Ecto neural progenitor cell (in vitro differentiated cells): Measurements from ENCODE around the gene RNF126.
"Not testable (repeated sequence)": the region's sequence is repeated elsewhere in the genome, so short reads cannot be mapped to it uniquely, and the experiment has no call there.

Experiments
- DNase-seq: peaks from one replicate; pipeline ENCODE4 v3.0.0-alpha.2; 2018; ENCODE audit warnings: low spot score

The RNF126 gene

DNA sequence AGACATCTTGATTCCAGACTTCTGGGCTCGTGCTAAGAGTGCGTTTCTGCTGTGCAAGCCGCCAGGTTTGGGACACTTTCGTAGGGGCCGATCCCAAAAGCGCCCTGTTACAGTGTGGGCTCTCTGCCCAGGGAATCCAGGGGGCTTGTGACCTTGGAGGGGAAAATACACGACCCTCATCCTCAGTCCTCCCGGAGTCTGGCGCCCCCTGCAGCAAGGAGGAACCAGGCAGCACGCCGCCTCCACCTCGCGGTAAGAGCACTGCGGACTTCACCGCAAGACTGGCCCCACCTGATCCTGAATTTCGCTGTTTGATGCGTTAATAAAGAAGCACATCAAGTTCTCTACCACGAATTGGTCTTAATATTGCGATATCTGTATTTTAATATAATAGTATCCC lies 34.8 kb downstream of the RNF126 start:
- no peak for DNase-seq

DNA sequence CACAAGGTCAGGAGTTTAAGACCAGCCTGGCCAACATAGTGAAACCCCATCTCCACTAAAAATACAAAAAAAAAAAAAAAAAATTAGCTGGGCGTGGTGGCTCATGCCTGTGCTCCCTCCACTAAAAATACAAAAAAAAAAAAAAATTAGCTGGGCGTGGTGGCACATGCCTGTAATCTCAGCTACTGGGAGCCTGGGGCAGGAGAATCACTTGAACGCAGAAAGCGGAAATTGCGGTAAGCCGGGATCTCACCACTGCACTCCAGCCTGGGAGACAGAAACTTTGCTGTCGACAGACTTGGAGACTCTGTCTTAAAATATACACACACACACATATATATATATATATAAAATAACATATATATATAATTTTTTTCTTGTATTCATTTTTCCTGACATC lies 36.4 kb downstream of the RNF126 start:
- DNase-seq, result not testable (repeated sequence)

DNA sequence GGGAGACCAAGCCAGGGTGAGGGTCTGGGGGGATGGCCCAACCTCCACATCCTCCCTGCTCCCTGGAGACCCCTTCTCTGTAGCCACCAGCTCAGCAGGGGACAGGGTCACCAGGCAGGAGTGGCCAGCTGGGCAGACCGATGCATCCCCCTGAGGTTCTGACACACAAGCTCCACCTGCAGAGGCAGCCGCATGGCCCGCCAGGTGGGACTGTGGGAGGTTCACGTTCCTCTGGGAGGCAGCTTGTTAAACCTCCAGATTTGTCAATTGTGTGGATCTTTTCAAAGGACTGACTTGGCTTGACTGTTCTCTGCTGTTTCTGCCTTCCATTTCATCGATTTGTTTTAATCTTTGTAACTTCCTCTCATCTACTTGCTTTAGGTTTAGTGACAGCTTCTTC lies 37.8 kb downstream of the RNF126 start:
- no peak for DNase-seq

DNA sequence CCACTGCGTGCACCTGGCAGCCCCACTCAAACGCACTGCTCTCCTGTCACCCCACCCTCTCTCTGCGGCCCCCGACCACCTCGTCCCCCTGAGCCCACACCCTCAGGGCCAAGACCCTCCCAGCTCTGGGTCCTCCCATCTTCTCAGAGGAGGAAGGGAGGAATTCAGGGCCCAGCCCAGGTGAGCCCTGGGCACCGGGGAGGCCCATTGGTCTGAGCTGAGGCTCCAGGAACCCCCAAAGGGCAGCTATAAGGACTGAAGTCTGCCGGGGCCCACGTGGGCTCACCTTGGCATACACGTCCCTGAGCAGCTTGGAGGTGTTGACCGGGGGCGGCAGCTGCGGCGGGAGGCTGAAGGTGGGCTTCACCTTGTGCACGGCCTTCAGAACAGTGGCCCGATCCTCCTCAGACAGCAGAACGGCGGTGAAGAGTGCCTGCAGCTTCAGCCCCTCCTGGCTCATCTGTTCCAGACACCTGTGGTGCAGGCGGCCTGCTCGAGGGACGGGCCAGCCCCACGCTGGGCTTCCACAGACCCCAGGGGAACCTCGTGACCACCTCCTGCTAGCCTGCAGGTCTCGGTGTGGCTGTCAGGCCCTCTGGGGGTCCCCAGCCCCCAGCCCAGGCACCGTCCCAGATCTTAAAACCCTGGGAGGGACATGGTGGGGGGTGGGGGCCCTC lies 38.4 kb downstream of the RNF126 start:
- DNase-seq, result no peak

DNA sequence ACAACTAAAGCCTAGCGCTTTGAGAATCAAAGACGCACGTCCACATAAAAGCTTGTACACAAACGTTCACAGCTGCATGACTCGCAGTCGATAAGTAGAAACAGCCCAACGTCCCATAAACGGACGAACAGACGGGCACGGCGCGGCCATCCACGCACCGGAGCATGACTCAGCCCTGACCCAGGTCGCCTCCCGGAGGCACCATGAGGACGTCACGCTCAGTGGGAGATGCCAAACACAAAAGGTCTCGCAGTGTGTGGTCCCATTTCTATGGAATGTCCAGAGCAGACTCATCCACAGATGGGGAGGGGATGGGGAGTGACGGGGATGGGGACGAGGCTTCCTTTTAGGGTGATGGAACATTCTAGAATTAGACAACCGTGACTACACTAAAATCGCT lies 39.0 kb downstream of the RNF126 start:
- no peak for DNase-seq

DNA sequence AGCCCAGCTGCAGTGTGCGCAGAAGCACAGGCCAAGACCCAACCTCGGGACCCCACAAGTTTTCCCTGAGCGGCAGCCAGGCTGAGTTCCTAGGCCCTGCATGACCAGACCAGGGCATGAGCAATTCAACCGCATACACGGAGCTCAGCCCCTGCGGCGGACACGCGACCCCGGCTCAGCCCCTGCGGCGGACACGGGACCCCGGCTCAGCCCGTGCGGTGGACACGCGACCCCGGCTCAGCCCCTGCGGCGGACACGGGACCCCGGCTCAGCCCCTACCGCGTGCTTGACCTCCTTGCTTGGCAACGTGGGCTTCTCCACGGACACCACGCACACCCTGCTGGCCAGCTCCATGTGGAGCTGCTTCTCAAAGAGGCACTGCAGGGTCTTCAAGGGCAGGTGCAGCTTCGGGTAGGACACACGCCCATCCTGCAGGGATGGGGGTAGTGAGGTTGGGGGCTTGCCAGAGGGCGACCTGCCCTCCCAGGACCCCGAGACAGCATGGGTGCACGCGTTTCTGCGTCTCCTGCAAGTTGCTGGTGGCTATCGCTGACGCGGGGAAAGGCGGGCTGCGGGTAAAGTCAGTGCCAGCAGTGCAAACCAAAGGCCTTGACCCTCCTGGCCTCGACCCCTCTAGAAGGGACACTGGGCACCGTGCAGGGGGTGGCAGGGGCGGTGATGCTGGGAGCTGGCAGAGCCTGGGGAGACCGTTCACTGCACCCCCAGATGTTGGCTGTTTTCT lies 39.7 kb downstream of the RNF126 start:
- no peak for DNase-seq

DNA sequence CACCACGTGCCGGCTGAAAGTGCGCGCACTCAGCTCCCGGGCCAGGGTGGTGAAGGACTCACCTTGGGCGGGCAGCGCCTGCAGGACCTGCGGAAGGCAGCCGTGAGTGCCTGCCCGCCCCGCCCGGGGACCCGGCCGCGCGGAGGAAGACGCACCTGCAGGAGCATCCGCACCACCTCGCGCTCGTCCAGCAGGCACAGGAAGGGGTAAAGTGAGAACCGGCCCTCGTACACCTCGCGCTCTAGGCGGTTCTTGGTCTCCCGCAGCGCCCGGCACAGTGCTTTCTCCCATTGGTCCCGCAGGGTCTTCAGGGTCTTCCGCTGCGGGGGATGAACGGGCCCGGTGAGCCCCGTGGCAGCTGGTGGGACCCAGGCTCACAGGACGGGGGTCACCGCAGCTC lies 40.3 kb downstream of the RNF126 start:
- no peak for DNase-seq

DNA sequence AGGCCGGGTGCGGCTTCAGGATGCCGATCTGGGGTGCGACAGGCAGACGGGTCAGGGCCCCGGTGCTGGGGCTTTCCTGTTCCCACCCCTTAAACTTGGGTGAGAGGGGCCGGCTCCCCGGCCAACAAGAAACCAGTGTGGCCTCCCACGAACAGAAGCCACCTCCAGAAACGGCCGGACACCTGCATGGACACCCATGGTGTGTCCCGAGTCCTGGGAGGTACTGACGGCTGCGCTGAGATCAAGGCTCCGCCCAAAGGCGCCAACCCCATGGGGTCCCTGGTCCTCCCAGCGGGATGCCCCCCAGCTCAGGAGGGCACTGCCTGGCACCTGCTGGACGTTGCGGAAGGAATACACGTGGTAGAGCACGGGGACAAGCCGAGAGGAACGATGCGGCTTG lies 41.2 kb downstream of the RNF126 start:
- no peak for DNase-seq

DNA sequence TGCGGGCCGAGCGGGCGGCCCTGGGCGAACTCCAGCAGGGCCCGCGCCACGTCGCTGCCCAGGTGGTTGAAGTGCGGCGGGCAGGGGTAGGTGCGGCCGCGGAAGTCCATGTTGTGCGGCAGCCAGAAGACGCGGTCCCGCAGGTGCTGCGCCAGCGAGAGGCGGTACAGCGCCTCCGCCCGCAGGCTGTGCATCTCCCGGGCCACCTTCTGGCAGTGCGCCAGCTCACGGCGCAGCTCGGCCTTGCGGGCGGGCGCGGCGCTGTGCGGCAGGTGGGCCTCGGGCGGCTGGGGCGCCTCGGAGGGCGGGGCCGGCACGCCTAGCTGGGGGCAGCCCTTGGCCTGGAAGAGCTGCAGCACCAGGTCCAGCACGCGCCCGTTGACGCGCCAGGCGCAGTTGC lies 41.8 kb downstream of the RNF126 start:
- DNase-seq, result not testable (repeated sequence)

DNA sequence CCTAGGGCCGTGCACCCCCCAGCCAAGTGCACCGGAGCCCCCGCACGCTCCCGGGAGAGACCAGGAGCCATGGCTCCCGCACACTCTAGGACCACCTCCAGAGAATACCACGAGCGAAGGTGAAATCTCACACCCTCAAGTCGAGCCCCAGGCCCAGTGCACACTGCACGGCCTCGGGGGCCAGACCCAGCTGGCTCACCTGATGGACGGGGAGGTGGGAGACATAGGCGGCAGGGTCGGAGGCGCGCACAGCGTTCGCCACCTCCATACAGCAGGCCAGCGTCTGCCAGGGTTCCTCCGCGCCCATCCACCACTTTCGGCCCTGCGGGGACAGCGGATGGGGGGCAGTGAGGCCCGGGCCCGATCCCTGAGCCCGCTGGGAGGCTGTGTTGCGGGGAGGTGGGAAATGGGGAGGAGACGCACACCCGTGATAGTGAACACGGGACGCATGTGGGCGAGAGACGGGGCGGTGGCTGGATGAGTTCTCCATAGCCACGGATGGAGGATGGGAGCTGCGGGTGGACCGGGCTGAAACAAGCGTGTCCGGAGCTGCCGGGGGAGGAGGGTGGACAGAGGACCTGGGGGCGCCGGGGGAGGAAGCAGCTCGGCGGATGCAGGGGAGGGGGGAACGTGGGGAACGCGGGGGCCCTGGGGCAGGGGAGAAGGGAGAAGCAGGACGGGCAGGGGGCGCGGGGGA lies 42.7 kb downstream of the RNF126 start:
- DNase-seq, result no peak

DNA sequence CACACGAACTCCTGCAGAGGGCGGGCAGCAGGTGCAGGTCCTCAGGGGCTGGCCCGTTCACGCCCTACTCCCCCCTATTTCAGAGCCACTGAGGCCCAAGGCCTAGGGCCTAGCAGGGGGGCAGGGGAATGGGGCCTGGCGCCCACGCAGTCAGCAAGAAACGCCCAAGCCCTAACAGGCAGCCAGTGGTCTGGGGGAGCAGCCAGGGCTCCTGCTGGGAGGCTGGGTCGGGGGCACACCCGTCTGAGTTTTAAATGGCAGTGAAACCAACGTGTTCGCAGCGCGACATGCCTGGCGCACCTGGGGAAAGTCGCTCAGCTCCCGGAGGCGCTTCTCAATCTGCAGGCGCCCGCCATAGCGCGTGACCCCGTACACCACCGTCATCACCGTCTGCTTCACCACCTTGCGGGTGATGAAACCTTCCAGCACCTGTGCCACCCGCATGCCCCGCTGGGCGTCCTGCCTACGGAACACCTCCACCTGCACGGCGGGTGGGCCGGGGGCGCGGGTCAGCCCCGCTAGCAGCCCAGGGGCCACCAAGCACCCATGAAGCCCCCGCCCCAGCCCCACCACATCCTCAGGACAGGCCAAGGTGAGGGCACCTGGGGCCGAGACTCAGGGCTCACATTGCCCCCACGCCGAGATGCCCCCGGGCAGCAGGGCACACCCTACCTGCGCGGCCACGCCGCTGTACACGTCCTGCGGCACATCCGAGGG lies 43.6 kb downstream of the RNF126 start:
- no peak for DNase-seq

DNA sequence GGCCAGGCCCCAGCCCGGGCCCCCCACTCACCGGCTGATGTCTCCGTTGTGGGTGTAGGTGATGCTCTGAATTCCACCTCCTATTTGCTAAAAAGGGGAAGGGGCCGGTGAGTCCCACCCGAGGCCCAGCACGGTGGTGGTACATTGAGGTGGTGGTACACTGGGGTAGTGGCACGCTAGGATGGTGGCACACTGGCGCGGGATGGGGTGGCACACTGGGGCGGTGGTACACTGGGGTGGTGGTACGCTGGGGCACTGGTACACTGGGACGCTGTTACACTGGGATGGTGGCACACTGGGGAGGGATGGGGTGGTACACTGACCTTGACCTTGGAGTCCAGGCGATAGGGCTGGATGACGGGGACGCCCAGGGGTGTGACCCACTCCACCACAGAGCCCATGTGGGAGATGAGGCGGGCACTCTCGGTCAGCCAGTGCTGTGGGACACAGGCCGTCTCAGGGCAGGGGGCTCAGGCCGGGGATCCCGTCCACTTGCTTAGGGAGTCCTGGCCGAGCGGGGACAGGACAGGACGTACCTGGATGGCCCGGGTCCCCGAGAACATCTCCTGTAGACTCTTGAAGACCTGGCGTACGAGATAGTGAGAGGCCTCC lies 44.2 kb downstream of the RNF126 start:
- DNase-seq, result no peak

DNA sequence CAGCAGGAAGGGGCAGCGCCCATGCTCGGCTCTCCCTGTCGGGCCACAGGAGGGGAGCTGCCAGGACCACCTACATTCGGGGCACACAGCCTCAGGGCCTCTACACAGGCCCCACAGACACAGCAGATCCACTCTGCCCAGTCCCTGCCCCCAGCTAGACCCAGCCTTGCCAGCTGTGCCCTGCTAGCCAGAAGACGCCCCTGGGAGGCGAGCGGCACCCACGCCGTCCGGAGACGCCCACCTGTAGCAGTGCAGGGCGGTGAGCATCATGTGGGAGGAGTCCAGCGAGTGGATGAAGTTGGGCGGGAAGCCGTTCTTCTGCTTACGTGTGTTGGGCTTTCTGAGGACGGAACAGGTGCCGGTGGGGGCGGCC lies 44.8 kb downstream of the RNF126 start:
- no peak for DNase-seq

DNA sequence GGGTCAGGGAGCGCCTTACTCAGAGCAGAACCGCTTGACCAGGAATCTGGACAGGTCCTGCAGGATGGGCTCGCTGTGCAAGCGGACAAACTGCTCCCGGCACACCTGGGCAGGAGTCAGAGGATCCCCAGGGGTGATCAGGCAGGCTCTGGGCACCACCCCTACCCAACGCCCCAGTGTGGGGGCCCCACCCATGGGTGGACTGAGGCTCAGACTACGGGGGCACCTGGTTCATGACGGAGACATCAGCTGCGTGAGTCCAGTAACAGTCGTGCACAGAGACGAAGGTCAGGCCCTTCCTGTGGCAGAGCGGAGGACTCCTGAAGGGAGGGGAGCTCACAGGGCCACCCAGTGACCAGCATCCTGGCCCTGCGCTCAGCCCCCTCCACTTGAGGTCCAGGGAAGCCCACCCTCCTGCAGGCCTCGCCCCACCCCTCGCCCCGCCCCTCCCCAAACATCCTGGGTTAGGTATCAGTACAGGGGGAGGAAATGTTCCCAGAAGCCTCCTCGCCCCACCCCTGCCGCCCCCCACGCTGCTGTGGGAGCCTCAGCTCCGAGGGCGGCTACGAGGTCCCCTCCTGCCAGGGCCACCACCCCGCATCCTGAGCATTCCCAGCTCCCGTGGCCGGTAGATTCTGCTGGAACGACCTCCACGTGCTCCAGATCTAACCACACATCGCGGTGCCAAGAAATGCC lies 45.3 kb downstream of the RNF126 start:
- no peak for DNase-seq

DNA sequence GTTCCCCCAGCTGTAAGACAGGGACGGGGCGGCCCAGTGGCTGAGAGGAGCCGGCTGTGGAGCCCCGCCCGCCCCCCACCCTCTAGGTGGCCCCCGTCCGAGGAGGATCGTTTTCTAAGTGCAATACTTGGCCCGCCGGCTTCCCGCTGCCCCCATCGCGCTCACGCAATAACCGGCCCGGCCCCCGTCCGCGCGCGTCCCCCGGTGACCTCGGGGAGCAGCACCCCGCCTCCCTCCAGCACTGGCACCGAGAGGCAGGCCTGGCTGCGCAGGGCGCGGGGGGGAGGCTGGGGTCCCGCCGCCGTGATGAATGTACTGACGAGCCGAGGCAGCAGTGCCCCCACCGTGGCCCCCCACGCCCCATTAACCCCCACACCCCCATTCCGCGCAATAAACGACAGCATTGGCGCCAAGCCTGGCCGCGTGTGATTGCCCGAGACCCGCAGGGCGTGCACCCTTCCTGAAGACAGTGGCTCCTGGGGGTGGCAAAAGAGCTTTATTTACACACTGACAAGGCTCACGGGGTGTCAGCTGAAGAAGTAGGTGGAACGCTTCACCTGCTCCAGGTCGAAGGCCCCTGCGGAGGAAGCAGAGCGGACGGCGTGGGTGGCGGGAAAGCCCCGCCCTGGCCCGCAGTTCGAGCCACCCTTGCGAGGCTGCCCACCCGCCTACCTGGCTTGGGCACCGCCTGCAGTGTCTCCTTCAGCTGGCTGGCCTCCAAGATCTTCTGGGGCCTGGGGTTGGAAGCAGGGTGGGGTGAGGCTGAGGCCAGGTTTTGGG lies 46.1 kb downstream of the RNF126 start:
- no peak for DNase-seq

DNA sequence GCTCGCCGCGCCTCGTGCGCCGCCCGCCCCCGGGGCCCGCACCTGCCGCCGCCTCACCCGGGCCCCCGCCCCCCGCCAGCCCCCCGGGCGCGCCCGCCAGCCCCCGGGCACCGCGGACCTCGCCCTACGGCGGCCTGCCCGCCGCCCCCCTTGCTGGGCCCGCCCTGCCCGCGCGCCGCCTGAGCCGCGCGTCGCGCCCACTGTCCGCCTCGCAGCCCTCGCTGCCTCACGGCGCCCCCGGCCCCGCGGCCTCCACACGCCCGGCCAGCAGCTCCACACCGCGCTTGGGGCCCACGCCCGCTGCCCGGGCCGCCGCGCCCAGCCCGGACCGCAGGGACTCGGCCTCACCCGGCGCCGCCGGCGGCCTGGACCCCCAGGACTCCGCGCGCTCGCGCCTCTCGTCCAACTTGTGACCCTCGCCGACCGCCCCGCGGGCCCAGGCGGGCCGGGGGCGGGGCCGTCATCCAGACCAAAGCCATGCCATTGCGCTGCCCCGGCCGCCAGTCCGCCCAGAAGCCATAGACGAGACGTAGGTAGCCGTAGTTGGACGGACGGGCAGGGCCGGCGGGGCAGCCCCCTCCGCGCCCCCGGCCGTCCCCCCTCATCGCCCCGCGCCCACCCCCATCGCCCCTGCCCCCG lies 46.8 kb downstream of the RNF126 start:
- DNase-seq, result no peak

DNA sequence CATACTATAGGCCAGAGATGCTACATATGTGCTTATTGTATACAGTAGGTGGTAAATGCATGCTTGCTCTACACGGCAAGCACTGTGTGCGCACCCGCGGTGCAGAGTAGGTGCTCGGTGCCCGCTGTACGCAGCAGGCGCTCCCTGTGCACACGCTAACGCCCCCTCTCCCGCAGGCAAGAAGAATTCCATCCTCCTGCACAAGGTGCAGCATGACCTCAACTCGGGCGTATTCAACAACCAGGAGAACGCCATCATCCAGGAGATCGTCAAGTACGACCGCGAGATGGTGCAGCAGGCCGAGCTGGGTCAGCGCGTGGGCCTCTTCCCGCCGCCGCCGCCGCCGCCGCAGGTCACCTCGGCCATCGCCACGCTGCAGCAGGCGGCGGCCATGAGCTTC lies 47.4 kb downstream of the RNF126 start:
- no peak for DNase-seq

DNA sequence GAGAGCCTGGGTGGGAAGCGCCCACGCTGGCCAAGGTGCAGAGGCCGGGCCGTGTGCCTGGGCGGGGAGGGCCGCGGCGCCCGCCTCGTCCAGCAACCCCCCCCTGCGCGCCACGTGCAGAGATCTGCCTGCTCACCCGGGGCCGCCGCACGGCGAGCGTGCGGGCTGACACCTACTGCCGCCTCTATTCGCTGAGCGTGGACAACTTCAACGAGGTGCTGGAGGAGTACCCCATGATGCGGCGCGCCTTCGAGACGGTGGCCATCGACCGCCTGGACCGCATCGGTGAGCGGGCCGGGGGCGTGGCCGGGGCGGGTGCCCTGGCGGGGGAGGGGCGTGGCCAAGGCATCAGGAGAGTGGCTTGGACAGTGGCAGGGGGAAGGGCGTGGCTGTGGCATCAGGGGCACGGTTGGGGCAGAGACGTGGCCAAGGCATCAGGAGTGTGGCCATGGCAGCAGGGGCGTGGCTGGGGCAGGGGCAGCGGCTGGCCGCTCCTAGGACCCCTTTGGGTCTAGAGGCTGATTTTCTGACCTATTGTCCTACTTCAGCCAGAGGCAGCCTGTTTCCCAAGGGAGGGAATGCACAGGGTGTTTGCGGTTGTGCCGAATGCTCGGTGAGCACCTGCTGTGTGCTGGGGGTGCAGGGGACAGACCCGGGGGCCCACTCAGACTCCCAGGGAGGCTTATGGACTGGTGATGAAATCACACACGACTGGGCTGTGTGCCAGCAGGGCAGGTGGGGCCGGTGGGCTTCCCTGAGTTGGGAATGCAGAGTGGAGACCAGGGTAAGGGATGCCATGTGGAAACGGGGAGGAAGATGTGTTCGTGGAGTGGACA lies 49.1 kb downstream of the RNF126 start:
- DNase-seq, result no peak

DNA sequence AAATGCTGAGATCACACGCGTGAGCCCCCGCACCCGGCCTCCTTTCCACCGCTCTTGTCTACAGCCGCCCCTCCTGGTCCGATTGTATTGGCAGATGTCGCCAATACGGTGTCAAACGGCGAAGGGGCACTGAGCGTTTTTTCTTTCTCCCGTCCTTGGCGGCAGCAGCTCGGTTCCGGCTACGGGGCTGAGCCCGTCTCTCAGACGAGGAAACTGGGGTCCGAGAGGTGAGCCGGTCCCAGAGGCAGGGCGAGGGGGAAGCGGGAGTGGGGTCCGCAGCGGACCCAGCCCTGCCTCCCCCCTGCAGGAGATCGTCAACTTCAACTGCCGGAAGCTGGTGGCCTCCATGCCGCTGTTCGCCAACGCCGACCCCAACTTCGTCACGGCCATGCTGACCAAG lies 50.1 kb downstream of the RNF126 start:
- DNase-seq, result no peak
